ENCODE results near the gene CPLX3.
A peak's percentile ranks its signal among the peaks of the same experiment; 100 is the strongest.

CPLX3 gene

DNA sequence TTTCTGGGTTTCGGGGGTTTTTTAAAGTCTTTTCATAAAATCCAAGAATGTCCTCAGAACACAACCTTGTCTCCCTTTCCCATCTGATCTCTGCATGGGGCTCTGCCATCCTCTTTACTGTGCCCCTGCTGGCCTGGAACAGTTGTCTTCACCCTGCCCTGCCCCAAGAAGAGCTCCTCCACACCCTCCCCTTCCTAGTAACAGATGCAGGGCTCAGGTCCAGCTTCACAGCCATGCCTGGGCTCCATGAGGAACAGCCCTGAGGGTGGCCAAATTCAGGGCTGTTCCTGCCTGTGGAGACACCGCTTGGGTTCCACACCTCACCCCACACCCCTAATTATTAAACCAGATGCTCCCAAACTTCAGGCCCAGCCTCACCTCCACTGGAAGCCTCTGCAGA, 29.4 kb downstream of the CPLX3 start:
- Histone ChIP-seq H3K4me1 (peaks cover 5% of the 10 kb centered on the region), H3K27me3 (no peaks in the 10 kb centered on the region), H3K36me3 (peaks cover 15% of the 10 kb centered on the region; the same call in 1 of the 2 replicates), H3K9me3 (no peaks in the 10 kb centered on the region), H3K4me3 (ENCODE audit: low read depth, low read length) (no peak overlapping the region)
- TF ChIP-seq, protein P1, sequence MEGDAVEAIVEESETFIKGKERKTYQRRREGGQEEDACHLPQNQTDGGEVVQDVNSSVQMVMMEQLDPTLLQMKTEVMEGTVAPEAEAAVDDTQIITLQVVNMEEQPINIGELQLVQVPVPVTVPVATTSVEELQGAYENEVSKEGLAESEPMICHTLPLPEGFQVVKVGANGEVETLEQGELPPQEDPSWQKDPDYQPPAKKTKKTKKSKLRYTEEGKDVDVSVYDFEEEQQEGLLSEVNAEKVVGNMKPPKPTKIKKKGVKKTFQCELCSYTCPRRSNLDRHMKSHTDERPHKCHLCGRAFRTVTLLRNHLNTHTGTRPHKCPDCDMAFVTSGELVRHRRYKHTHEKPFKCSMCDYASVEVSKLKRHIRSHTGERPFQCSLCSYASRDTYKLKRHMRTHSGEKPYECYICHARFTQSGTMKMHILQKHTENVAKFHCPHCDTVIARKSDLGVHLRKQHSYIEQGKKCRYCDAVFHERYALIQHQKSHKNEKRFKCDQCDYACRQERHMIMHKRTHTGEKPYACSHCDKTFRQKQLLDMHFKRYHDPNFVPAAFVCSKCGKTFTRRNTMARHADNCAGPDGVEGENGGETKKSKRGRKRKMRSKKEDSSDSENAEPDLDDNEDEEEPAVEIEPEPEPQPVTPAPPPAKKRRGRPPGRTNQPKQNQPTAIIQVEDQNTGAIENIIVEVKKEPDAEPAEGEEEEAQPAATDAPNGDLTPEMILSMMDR (IDR thresholded peaks at IDR 0.05; ENCODE audit: low read depth, low read length): no peak
- DNase-seq: no peak

GRCh38 chr15:74856537-74856936, 30.1 kb downstream of the CPLX3 start:
- no peak overlapping the region for H3K4me3 ChIP-seq (ENCODE audit: low read depth, low read length)
- no peaks in the 10 kb centered on the region for H3K27me3 ChIP-seq
- no peaks in the 10 kb centered on the region for H3K9me3 ChIP-seq
- H3K4me1 ChIP-seq: peaks cover 5% of the 10 kb centered on the region
- H3K36me3 ChIP-seq: peaks cover 9% of the 10 kb centered on the region; the same call in 1 of the 2 replicates
- DNase-seq: no peak
- TF ChIP-seq, protein P1 (IDR thresholded peaks at IDR 0.05; ENCODE audit: low read depth, low read length): no peak

DNA sequence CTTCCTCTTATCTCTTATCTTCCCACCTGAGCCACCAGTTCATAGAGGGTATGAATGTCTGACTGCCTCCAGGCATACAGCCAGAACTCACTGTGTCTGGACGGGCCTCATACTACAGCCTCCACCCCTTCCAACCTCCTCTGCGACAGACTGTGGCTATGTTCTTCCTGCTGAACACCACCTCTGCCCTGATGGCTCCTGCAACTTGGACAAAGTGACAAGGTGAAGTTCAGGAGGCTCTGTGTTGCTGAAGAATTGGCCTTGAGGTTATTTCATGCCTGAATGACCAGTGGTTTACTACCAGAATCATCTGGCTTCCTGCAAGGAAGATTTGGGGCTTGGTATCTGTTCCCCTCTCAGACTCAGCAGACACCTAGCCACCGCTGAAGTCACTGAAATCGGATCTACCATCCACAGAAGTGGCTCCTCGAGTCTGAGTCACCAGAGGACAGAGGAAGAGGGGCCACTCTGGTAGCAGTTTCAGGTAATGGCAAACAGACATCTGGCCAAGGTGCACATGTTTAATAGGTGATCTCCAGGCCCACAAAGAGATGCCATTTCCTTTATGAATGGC, 30.7 kb downstream of the CPLX3 start:
- Histone ChIP-seq H3K4me1 (peaks cover 5% of the 10 kb centered on the region), H3K36me3 (peaks cover 9% of the 10 kb centered on the region; the same call in 1 of the 2 replicates), H3K27me3 (no peaks in the 10 kb centered on the region), H3K4me3 (ENCODE audit: low read depth, low read length) (no peak overlapping the region), H3K9me3 (no peaks in the 10 kb centered on the region)
- peak; percentile 42 for DNase-seq
- TF ChIP-seq, protein P1 (IDR thresholded peaks at IDR 0.05; ENCODE audit: low read depth, low read length): no peak

- Histone ChIP-seq H3K27me3 (no peaks in the 10 kb centered on the region), H3K36me3 (peaks cover 9% of the 10 kb centered on the region; the same call in 1 of the 2 replicates), H3K4me3 (ENCODE audit: low read depth, low read length) (no peak overlapping the region), H3K4me1 (peaks cover 5% of the 10 kb centered on the region), H3K9me3 (no peaks in the 10 kb centered on the region)
- TF ChIP-seq, protein P1 (IDR thresholded peaks at IDR 0.05; ENCODE audit: low read depth, low read length): no peak
- no peak for DNase-seq
Measured at GRCh38 chr15:74857671-74858368, 31.4 kb downstream of the CPLX3 start.

- H3K36me3 ChIP-seq: peaks cover 6% of the 10 kb centered on the region; the same call in 1 of the 2 replicates
- H3K27me3 ChIP-seq: no peaks in the 10 kb centered on the region
- H3K9me3 ChIP-seq: no peaks in the 10 kb centered on the region
- TF ChIP-seq, protein P1 (IDR thresholded peaks at IDR 0.05; ENCODE audit: low read depth, low read length): no peak
- no peak for DNase-seq
- H3K4me1 ChIP-seq: peaks cover 5% of the 10 kb centered on the region
- no peak overlapping the region for H3K4me3 ChIP-seq (ENCODE audit: low read depth, low read length)
Measured at GRCh38 chr15:74858369-74858740, 31.9 kb downstream of the CPLX3 start.
